Mucosa of rectum (tissue), 2 donors: Measurements from ENCODE around the gene DCAF12.

ENCODE experiments used
- H3K27ac ChIP-seq, 2 donors: one replicate each; pipeline ENCODE4 v1.7.0; 2013; ENCODE audit warnings: inconsistent platforms in 2 of 2, low read depth in 2 of 2, low read length in 2 of 2
- H3K27me3 ChIP-seq, 2 donors: one replicate each; pipeline ENCODE4 v1.7.0; 2013; ENCODE audit warnings: low read length in 2 of 2; ENCODE audit not compliant: control insufficient read depth in 2 of 2, insufficient read depth in 2 of 2
- H3K36me3 ChIP-seq, 2 donors: one replicate each; pipeline ENCODE4 v1.7.0; 2013; ENCODE audit warnings: low read length in 2 of 2; ENCODE audit not compliant: control insufficient read depth in 2 of 2, insufficient read depth in 2 of 2
- H3K4me1 ChIP-seq, 2 donors: one replicate each; pipeline ENCODE4 v1.7.0; 2013; ENCODE audit warnings: low read length in 2 of 2, mild to moderate bottlenecking in 1 of 2; ENCODE audit not compliant: control insufficient read depth in 2 of 2, insufficient read depth in 2 of 2
- H3K4me3 ChIP-seq, 2 donors: one replicate each; pipeline ENCODE4 v1.7.0; 2013; ENCODE audit warnings: low read length in 2 of 2
- H3K9ac ChIP-seq, 2 donors: one replicate each; pipeline ENCODE4 v1.7.0; 2013; ENCODE audit warnings: low read length in 2 of 2, low read depth in 1 of 2, mild to moderate bottlenecking in 1 of 2
- H3K9me3 ChIP-seq, 2 donors: one replicate each; pipeline ENCODE4 v1.7.0; 2013; ENCODE audit warnings: low read length in 2 of 2; ENCODE audit not compliant: control insufficient read depth in 2 of 2
- donor health status: healthy.
- donor health status: Normal muscosa, but diverticular disease.

The DCAF12 gene

DNA sequence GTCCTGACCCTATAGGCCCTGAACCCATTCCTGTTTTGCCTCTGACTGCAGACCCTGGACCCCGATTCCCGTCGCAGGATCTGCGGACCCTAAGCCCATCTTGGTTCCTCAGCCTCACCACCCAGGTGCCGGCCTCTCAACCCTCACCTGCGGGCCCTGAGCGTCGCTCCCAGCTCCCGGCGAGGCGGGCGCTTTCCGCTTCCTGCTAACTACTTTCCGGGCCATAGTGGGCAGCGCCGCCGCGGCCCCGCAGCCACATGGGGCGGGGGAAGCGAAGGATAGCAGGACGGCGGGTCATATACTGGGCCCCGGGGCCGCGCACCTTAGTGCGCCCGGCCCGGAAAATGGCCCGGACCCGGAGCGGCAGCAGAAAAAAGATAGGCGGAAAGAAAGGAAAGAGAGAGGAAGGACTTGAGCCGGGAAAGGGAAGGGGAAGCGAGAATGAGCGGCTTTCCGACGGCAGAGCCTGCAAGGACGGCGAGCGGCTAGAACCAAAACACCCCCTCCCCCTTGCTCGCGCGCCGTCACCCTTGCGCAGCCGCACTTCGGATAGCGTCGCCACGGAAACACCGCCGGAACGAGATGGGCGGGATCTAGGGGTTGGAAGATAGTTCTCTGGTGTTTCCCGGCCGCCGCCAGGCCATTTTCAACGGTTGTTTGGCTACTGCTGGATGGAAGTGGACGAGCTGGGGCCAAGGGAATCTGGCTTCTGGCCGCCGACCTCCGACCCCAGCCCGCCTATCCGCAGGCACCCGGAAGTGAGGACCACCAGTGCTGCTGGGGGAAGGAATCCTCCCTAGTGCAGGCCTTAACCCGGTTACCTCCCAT lies at the start of gene DCAF12:
TSS of gene DCAF12 (minus strand) at position 492 of the 828 bp plus-strand sequence. CDS start at position 225, 267 bp downstream.
- peaks cover 18 to 23% of the 10 kb centered on the region in 2 donors for H3K4me1 ChIP-seq
- peaks cover 8 to 17% of the 10 kb centered on the region in 2 donors for H3K36me3 ChIP-seq

DNA sequence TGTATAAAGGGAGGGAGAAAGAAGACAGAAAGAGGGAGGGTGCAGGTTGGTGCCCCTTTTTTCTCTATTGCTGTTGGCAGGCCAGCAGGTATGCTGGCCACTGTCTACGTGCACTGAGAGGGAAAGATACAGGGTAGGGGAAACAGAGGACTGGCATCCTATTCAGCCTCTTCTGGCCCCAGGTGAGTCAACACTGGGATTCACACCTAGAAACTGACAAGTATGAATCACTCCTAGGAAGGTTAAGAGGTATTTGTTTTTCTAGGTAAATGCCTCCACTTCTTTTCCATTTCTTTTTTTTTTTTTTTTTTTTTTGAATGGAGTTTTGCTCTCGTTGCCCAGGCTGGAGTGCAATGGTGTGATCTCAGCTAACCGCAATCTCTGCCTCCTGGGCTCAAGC lies 49.6 kb upstream of the DCAF12 start:
- Histone ChIP-seq H3K4me3 (no peak overlapping the region), H3K4me1 (peaks cover 3 to 4% of the 10 kb centered on the region in 2 donors), H3K27ac (no peak overlapping the region), H3K36me3 (no peaks in the 10 kb centered on the region), H3K27me3 (no peaks in the 10 kb centered on the region), H3K9ac (no peak overlapping the region), H3K9me3 (no peaks in the 10 kb centered on the region)

More for the DNA sequence above, at the start of gene DCAF12:
- Histone ChIP-seq H3K4me3 (peak within 1 kb of the TSS; percentile 87 to 100), H3K27me3 (no peaks in the 10 kb centered on the region), H3K27ac (peak within 1 kb of the TSS; percentile 86 to 94), H3K9me3 (no peaks in the 10 kb centered on the region), H3K9ac (peak within 1 kb of the TSS; percentile 88 to 99)

DNA sequence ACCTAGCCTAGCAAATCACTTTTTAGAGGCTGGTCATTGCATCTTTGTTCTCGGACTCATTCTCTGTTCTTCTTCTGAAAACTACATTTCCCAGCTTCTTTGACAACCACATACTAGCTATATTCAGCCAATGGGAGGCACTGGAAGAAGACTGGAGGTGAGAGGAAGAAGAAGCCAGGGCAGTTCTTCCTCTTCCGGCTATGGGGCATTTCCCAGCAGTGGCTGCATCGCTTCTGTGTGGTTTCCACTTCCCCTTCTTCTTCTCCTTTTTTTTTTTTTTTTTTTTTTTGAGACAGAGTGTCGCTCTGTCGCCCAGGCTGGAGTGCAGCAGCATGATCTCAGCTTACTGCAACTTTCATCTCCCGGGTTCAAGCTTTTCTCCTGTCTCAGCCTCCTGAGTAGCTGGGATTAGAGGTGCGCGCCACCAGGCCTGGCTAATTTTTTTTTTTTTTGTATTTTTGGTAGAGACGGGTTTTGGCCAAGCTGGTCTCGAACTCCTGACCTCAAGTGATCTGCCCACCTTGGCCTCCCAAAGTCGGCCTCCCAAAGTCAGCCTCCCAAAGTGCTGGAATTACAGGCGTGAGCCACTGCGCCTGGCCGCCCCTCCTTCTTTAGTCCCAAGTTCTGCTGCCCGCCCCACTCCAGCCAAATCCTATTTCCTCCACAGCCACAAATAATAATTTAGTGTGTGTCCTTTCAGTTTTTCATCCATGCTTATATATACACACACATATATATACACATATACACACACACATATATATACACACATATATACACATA lies 45.4 kb upstream of the DCAF12 start:
- no peaks in the 10 kb centered on the region for H3K9me3 ChIP-seq
- H3K27ac ChIP-seq: no peak overlapping the region
- H3K36me3 ChIP-seq: no peaks in the 10 kb centered on the region
- peak overlapping the region in 1 of 2 donors; percentile 20 for H3K4me3 ChIP-seq
- no peak overlapping the region for H3K9ac ChIP-seq
- peaks cover 0 to 4% of the 10 kb centered on the region in 2 donors for H3K4me1 ChIP-seq
- H3K27me3 ChIP-seq: no peaks in the 10 kb centered on the region

DNA sequence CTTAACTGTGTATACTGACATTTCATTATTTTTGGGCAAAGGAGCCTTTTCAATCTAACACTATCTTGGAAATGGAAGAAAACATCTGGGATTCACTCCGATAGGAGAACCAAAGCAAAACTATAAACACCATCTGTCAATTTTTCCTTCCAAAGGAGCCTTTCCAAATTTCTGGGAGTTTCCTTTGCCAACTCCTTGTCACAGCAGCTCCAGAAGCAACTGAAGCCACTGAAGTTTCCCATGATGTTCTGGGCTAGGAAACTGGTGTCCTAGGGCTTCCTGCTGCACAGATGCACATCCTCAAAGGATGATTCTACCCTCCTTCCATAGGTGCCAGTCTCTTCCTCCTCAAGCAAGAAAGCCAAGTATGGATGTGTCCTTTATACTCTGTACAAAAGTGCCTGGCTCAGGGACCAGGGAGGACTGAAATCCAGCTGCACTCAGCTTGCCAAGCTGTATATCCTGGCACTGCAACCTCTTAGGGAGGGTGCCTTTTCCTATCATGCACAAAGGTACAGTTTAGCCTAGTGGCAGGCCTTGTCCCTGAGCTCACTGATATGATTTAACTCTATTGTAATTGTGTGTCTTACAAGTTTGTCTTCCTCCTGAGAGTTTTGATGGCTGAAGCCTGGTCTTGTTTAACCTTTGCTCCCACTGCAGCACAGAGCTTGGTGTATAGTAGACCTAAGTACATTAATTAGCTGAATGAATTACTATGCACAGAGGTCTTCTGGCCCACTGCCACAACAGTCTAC lies 43.9 kb upstream of the DCAF12 start:
- Histone ChIP-seq H3K4me1 (peaks cover 0 to 4% of the 10 kb centered on the region in 2 donors), H3K27ac (no peak overlapping the region)

DNA sequence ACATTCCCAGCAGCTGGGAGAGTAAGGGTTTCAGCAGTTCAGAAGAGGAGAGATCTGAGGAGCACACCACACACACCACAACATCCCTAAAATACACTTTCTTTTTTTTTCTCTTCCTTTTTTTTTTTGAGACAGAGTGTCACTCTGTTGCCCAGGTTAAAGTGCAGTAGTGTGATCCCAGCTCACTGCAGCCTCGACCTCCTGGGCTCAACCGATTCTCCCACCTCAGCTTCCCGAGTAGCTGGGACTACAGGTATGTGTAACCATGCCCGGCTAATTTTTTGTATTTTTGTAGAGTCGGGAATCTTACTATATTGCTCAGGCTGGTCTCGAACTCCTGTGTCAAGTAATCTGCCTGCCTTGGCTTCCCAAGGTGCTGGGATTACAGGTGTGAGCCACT lies 42.6 kb upstream of the DCAF12 start:
- no peak overlapping the region for H3K27ac ChIP-seq
- H3K36me3 ChIP-seq: no peaks in the 10 kb centered on the region
- H3K4me3 ChIP-seq: no peak overlapping the region
- H3K27me3 ChIP-seq: no peaks in the 10 kb centered on the region
- peaks cover 0 to 4% of the 10 kb centered on the region in 2 donors for H3K4me1 ChIP-seq
- H3K9me3 ChIP-seq: no peaks in the 10 kb centered on the region
- H3K9ac ChIP-seq: no peak overlapping the region

More for the DNA sequence above, 43.9 kb upstream of the DCAF12 start:
- no peak overlapping the region for H3K9ac ChIP-seq
- H3K9me3 ChIP-seq: no peaks in the 10 kb centered on the region
- no peak overlapping the region for H3K4me3 ChIP-seq
- H3K27me3 ChIP-seq: no peaks in the 10 kb centered on the region
- no peaks in the 10 kb centered on the region for H3K36me3 ChIP-seq

DNA sequence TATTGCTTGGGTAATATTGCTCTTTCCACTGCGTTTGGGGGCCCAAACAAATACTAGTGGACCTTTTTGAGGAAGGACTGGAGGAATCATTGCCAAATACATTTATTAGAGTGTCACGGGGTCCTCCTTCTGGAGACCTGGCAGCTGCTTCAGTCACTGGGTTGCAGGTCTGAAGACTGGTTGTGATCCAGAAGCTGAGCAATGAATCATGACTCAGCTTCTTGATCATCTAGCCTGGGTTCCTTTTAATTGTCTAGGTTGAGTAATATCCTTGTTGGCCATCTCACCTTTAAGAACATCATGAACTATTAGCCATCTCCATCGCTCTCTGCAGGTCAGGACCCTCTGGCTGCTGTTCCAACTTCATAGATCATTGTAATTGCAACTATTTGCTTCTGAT lies 36.9 kb upstream of the DCAF12 start:
- no peaks in the 10 kb centered on the region for H3K27me3 ChIP-seq
- no peak overlapping the region for H3K4me3 ChIP-seq
- H3K4me1 ChIP-seq: no peaks in the 10 kb centered on the region
- no peak overlapping the region for H3K27ac ChIP-seq
- no peaks in the 10 kb centered on the region for H3K9me3 ChIP-seq
- H3K9ac ChIP-seq: no peak overlapping the region
- no peaks in the 10 kb centered on the region for H3K36me3 ChIP-seq

DNA sequence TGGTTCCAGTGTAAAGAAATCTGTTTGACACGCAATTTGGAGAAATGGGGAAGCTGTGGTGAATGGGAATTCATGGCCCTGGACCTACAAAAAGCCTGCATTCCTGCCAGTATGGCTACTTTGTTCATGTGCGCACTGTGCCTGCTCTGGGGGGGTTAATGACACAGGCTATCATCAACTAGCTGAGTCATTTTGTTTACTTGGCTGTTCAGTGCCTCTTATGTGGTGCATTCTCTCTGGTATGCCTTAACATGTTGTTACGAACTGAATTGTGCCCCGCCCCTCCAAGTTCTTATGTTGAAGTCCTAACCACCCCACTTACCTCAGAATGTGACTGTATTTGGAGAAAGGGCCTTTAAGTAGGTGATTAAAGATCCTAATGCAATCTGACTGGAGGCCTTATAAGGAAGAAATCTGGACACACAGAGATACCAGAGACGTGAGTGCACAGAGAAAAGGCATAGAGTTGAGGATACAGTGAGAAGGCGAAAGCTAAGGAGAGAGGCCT lies 31.9 kb upstream of the DCAF12 start:
- no peak overlapping the region for H3K27ac ChIP-seq
- H3K27me3 ChIP-seq: no peaks in the 10 kb centered on the region
- no peak overlapping the region for H3K9ac ChIP-seq
- H3K9me3 ChIP-seq: no peaks in the 10 kb centered on the region
- no peaks in the 10 kb centered on the region for H3K36me3 ChIP-seq
- no peak overlapping the region for H3K4me3 ChIP-seq
- H3K4me1 ChIP-seq: no peaks in the 10 kb centered on the region

DNA sequence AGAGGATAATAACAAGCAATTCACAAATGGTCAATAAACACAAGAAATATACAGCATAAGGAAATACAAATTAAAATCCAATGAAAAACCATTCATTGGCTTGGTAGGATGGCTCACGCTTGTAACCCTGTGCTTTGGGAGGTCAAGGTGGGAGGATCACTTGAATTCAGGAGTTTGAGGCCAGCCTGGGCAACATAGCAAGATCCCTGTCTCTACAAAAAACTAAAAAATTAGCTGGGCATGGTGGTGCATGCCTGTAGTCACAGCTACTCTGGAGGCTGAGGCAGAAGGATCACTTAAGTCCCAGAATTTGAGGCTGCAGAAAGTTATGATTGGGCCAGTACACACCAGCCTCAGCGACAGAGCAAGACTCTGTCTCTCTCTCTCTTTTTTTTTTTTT lies 31.4 kb upstream of the DCAF12 start:
- H3K9me3 ChIP-seq: no peaks in the 10 kb centered on the region
- H3K27ac ChIP-seq: no peak overlapping the region
- no peaks in the 10 kb centered on the region for H3K36me3 ChIP-seq
- no peaks in the 10 kb centered on the region for H3K27me3 ChIP-seq
- H3K4me3 ChIP-seq: no peak overlapping the region
- H3K4me1 ChIP-seq: no peaks in the 10 kb centered on the region
- H3K9ac ChIP-seq: no peak overlapping the region

DNA sequence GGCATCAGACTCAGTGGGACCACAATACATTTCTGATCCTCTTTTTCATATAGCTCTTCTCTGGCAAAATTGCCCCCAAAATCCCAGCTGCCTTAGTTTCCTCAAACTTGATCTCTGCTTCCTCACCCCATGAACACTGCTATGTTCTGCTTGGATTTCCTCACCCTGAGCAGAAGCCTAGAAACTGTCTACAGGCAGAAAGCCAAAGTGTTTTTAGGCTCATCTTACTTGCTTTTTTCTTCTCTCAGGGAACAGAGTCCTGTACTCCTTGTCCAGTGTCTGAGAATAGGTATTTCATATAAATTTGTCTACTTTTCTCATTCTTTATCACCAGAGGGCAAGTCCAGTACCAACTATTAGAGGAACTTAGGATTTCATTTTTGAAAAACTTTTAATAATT lies 30.8 kb upstream of the DCAF12 start:
- Histone ChIP-seq H3K4me1 (no peaks in the 10 kb centered on the region), H3K9me3 (no peaks in the 10 kb centered on the region), H3K4me3 (no peak overlapping the region), H3K27ac (no peak overlapping the region), H3K27me3 (no peaks in the 10 kb centered on the region), H3K9ac (no peak overlapping the region), H3K36me3 (no peaks in the 10 kb centered on the region)
